T-helper 2 cell (primary cell): ENCODE measurements around the gene SPTLC2.

Experiments used
- DNase-seq, 5 experiments: peaks; one replicate each; pipeline versions ENCODE4 v3.0.0 to v3.0.0-alpha.2; 2012 to 2022

Gene SPTLC2

GRCh38 chr14:77459072-77459723 is 157.2 kb downstream of the SPTLC2 start:
- peak in 4 of 5 experiments; percentile 33 to 74 (median 38) for DNase-seq

- DNase-seq = peak in 3 of 5 experiments; percentile 5 to 65 (median 6)
These were observed 158.0 kb downstream of the SPTLC2 start for GRCh38 chr14:77458249-77458950.

- peak; percentile 69 to 100 (median 92) for DNase-seq
These were observed 158.8 kb downstream of the SPTLC2 start, which contains the start of the genes AHSA1 and VIPAS39 for GRCh38 chr14:77457522-77458248. AHSA1 (plus strand) TSS chr14:77458093; CDS start chr14:77458190, 97 bp downstream. VIPAS39 (minus strand) TSS chr14:77457601; CDS start chr14:77454102, 3,499 bp downstream.

GRCh38 chr14:77457115-77457521 is 159.3 kb downstream of the SPTLC2 start:
- no peak for DNase-seq
